ENCODE data around the gene DIP2A. TPM values are rescaled to one million over a fixed set of nuclear protein-coding genes. Genes with fewer than 3 reads are reported as not detected.

The DIP2A gene
- total and polyA plus RNA-seq, 2 of the 13 experiments (the other 11 are each of a cell fraction or from before 2014, with no cell fraction given), result 18.5 to 37.6 TPM

DNA sequence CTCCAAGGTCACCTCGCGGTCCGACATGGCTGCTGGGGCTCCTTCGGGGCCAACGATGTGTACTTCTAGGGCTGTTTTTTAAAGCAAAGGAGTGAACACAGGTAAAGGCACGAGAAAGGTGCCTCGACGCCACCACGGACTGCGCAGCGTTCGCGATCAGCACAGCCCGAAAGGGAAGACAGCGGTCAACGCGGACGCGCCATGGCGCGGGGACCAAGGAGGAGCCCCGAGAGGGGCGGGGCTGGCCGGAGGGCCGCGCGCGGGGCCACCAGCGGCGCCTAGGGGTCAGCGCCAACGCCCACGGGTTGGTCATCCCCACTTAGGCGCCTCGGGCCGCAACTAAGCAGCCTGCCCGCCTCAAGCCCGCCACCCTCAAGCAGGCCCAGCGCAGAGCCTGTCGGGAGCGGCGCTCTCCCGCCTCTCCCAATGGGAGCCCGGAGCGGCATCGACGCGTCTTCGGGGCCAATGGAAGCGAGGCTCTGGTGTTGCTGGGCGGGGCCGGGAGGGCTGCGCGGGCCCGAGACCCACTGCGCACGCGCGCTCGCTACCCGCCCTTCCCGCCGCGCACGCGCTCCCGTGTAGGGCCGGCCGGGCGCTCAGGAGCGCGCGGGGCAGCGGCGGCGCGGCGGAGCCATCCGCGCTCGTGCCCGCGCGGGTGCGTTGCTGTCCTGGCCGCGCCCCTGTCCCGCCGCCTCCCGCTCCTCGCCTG lies at the start of gene DIP2A (continued):
- TF ChIP-seq ZSCAN20 (CRISPR knock-in tag; IDR thresholded peaks at IDR 0.05; ENCODE audit: borderline replicate concordance), result peak; percentile 87; the same call in 1 of the 2 replicates
- TF ChIP-seq ZNF776 (CRISPR knock-in tag; IDR thresholded peaks at IDR 0.05), result peak; percentile 72; the same call in 1 of the 2 replicates
- peak; percentile 55; the same call in 1 of the 2 replicates for TF ChIP-seq EED (CRISPR knock-in tag; IDR thresholded peaks at IDR 0.05)
- TF ChIP-seq ZNF766 (CRISPR knock-in tag; IDR thresholded peaks at IDR 0.05; ENCODE audit: borderline replicate concordance), result no peak
- TF ChIP-seq, protein P1, sequence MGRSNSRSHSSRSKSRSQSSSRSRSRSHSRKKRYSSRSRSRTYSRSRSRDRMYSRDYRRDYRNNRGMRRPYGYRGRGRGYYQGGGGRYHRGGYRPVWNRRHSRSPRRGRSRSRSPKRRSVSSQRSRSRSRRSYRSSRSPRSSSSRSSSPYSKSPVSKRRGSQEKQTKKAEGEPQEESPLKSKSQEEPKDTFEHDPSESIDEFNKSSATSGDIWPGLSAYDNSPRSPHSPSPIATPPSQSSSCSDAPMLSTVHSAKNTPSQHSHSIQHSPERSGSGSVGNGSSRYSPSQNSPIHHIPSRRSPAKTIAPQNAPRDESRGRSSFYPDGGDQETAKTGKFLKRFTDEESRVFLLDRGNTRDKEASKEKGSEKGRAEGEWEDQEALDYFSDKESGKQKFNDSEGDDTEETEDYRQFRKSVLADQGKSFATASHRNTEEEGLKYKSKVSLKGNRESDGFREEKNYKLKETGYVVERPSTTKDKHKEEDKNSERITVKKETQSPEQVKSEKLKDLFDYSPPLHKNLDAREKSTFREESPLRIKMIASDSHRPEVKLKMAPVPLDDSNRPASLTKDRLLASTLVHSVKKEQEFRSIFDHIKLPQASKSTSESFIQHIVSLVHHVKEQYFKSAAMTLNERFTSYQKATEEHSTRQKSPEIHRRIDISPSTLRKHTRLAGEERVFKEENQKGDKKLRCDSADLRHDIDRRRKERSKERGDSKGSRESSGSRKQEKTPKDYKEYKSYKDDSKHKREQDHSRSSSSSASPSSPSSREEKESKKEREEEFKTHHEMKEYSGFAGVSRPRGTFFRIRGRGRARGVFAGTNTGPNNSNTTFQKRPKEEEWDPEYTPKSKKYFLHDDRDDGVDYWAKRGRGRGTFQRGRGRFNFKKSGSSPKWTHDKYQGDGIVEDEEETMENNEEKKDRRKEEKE (IDR thresholded peaks at IDR 0.05), result no peak
- TF ChIP-seq MAF1 (CRISPR knock-in tag; IDR thresholded peaks at IDR 0.05; ENCODE audit: borderline replicate concordance), result 0 out of 2 replicates have a peak, but pooled peaks have one; percentile 48
- TF ChIP-seq TAF1 (CRISPR knock-in tag; IDR thresholded peaks at IDR 0.05), result peak; percentile 88
- peak; percentile 90; the same call in 1 of the 2 replicates for TF ChIP-seq ZNF296 (CRISPR knock-in tag; conservative IDR thresholded peaks at IDR 0.05)
- TF ChIP-seq, protein P2, sequence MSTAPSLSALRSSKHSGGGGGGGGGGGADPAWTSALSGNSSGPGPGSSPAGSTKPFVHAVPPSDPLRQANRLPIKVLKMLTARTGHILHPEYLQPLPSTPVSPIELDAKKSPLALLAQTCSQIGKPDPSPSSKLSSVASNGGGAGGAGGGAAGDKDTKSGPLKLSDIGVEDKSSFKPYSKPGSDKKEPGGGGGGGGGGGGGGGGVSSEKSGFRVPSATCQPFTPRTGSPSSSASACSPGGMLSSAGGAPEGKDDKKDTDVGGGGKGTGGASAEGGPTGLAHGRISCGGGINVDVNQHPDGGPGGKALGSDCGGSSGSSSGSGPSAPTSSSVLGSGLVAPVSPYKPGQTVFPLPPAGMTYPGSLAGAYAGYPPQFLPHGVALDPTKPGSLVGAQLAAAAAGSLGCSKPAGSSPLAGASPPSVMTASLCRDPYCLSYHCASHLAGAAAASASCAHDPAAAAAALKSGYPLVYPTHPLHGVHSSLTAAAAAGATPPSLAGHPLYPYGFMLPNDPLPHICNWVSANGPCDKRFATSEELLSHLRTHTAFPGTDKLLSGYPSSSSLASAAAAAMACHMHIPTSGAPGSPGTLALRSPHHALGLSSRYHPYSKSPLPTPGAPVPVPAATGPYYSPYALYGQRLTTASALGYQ (CRISPR knock-in tag; IDR thresholded peaks at IDR 0.05), result no peak; the same call in 1 of the 2 replicates
- TF ChIP-seq ZNF337 (CRISPR knock-in tag; IDR thresholded peaks at IDR 0.05; ENCODE audit: borderline replicate concordance, low read depth), result peak; percentile 84; the same call in 1 of the 2 replicates
- TF ChIP-seq, protein P3, sequence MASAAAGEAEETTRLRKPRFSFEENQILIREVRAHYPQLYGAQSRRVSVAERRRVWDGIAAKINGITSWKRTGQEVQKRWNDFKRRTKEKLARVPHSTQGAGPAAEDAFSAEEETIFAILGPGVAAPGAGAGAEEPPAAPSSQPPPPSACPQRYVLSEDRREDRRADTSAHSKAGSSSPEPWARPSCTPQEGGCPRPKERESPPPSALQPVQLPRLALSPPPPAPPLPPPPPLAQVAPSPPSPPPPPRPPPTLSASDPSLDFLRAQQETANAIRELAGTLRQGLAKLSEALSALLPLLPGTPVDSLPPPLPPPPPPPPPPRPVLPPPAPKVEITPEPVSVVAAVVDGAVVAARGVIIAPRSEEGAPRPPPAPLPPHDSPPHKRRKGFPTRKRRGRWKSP (CRISPR knock-in tag; IDR thresholded peaks at IDR 0.05), result peak; percentile 81
- TF ChIP-seq, protein P4, sequence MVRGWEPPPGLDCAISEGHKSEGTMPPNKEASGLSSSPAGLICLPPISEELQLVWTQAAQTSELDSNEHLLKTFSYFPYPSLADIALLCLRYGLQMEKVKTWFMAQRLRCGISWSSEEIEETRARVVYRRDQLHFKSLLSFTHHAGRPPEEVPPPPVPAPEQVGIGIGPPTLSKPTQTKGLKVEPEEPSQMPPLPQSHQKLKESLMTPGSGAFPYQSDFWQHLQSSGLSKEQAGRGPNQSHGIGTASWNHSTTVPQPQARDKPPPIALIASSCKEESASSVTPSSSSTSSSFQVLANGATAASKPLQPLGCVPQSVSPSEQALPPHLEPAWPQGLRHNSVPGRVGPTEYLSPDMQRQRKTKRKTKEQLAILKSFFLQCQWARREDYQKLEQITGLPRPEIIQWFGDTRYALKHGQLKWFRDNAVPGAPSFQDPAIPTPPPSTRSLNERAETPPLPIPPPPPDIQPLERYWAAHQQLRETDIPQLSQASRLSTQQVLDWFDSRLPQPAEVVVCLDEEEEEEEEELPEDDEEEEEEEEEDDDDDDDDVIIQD (CRISPR knock-in tag; IDR thresholded peaks at IDR 0.05; ENCODE audit: low read depth), result no peak
- TF ChIP-seq ZNF101 (CRISPR knock-in tag; IDR thresholded peaks at IDR 0.05; ENCODE audit: borderline replicate concordance, low read depth), result no peak
- no peak for TF ChIP-seq SP140L (CRISPR knock-in tag; IDR thresholded peaks at IDR 0.05; ENCODE audit: borderline replicate concordance)
- TF ChIP-seq TGIF2 (CRISPR knock-in tag; IDR thresholded peaks at IDR 0.05), result peak; percentile 74; the same call in 1 of the 2 replicates
- no peak for TF ChIP-seq ZNF451 (CRISPR knock-in tag; IDR thresholded peaks at IDR 0.05)
- TF ChIP-seq ZNF780A (CRISPR knock-in tag; IDR thresholded peaks at IDR 0.05), result 0 out of 2 replicates have a peak, but pooled peaks have one; percentile 72
- no peak; the same call in 1 of the 2 replicates for TF ChIP-seq ZBTB7B (CRISPR knock-in tag; IDR thresholded peaks at IDR 0.05)
- TF ChIP-seq PITX1 (CRISPR knock-in tag; IDR thresholded peaks at IDR 0.05), result peak; percentile 45; the same call in 1 of the 2 replicates
- no peak for TF ChIP-seq ZNF354B (CRISPR knock-in tag; IDR thresholded peaks at IDR 0.05)
- TF ChIP-seq ZNF12 (CRISPR knock-in tag; IDR thresholded peaks at IDR 0.05), result 0 out of 2 replicates have a peak, but pooled peaks have one; percentile 13
- no peak; the same call in 1 of the 2 replicates for TF ChIP-seq ZBTB7A (CRISPR knock-in tag; IDR thresholded peaks at IDR 0.05)
- peak; percentile 32; the same call in 1 of the 2 replicates for TF ChIP-seq CREM (IDR thresholded peaks at IDR 0.05)
- TF ChIP-seq CREM (CRISPR knock-in tag; IDR thresholded peaks at IDR 0.05), result no peak

All from HepG2 (cell line).